GM03348 (cell line): ENCODE data around the gene CCDC134.

Experiments
- DNase-seq: peaks from one replicate; pipeline ENCODE4 v3.0.0; 2012; ENCODE audit warnings: low spot score

Gene CCDC134

DNA sequence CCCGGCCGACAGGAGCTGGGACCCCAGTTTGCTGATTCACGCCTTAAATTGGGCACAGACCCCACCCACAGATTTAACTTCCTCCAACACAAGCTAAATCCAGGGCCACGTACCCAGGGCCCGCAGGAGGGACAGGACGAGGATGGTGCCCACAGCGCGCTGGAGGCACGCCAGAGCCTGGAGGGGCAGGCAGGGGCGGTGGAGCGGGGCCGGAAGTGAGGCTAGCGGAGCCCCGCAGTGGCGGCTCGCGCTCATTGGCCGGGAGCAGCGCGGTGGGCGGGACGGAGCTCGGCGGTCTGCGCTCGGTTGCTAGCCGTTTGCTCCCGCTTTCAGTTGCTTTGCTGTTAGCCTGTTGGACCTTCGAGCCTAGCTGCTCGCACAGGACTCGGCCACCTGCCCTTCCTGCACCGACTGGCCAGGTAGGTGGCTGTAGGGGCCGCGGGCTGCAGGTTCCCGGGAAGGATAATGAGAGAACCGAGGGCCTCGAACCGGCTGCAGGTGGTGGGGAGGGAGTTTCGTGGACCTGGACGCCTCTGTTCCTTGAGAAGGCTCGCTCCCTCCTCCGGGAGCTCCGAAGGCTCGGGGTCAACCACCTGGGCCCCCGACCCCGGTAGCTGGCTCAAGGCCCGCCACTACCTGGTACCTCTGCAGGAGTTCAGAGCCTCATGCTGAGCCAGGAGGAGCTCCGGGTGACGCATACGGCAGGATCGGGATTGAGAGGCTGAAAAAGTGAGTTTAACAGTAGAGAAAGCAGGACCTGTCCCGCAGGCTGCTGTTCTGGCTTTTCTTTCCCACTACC is at the start of gene CCDC134:
CCDC134 (plus strand) TSS at position 332 of the 799 bp plus-strand sequence. CDS start 8,212 bp downstream, outside the sequence.
- DNase-seq, result peak; percentile 99

DNA sequence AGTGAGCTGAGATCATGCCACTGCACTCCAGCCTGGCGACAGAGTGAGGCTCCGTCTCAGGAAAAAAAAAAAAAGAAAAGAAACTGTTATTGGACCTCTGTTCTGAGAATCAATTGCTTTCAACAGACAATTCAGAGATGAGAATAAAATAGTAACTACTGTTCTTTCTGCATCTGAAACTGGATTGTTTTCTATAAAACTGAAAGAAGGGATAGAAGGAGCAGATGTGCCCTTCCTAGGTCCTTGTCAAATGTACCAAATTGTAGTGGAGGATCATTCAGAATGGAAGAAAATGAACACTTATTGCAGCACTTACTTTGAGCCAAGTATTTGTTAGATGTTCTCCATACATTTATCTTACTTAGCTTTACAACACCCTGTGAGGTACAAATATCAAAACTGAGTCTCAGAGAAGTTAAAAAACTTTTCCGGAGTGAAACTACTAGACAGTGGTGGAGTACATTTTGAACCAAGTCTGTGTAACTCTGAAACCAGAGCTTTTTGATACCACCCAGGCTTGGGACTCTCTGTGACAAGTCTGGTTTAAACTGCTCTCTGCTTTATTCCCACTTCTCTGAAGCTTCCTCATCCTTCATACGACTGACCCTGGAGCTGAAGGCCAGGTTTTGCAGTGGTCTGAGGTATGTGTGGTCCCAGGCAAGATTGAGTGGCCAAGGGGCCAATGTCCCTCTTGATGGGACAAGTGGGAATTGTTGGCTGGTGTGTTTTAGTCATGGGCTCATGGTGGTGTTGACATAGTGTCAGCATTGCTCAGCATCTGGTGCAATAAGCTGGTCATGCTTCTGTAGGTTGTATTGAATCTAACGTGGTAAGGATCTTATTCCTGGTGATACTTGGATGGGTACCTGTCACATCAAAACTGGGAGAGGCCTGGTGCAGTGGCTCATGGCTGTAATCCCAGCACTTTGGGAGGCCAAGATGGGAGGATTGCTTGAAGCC is 48.2 kb upstream of the CCDC134 start:
- DNase-seq, result no peak

GRCh38 chr22:41753984-41754383 is 46.5 kb upstream of the CCDC134 start:
- DNase-seq, result no peak

DNA sequence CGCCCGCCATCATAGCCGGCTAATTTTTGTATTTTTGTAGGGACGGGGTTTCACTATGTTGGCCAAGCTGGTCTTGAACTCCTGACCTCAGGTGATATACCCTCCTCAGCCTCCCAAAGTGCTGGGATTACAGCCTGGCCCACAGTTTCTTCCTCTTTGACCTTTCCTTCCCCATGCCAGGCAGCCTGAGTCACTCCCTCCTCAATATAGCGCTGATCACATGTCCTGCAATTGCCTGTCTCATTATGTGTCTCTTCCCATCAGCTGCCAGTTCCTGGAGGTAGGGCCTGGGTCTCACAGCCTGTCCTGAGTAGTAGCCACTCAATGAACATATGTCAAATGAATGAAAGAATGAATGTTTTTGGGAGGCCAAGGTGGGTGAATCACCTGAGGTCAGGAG is 43.0 kb upstream of the CCDC134 start:
- DNase-seq, result no peak

GRCh38 chr22:41758231-41758630 is 42.2 kb upstream of the CCDC134 start:
- DNase-seq, result no peak

DNA sequence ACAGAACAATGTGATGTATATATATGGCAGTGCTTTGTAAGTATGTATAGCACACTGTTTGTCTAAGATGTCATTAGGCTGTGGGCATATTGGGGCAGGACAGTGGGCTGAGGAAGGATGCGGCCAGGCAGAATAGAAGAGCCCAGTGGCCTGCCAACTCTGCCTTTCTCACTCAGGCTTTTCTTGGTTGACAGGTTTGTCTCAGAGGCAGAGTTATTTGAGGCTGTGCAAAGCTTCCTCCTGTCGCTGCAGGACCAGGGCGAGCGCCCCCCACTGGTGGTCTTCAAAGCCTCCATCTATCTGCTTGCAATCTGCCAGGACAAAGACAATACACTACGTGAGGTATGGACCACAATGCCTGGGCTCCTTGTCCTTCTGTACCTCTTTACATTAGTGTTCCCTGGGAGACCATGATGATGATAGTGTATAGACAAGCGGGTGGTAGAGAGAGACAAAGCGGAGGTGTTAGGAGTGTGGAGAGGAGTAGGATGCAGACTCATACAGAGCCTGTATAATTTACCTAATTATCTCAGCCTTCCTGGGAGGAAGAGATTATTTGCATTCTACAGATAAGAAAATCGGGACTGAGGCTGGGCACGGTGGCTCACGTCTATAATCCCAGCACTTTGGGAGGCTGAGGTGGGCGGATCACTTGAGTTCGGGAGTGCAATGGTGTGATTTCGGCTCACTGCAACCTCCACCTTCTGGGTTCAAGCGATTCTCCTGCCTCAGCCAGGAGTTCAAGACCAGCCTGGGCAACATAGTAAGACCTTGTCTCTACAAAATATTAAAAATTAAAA is 37.3 kb upstream of the CCDC134 start:
- DNase-seq, result no peak

GRCh38 chr22:41766476-41766875 is 34.0 kb upstream of the CCDC134 start:
- DNase-seq, result no peak

DNA sequence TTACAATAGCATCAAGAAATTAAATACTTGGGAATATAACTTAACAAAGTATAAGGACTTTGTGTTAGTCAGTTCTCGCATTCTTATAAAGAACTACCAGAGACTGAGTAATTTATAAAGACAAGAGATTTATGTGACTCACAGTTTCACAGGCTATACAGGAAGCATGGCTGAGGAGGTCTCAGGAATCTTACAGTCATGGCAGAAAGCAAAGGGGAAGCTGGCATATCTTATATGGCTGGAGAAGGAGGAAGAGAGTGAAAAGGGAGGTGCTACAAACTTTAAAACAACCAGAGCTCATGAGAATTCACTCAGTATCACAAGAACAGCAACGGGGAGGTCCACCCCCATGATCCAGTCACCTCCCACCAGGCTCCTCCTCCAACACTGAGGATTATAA is 32.0 kb upstream of the CCDC134 start:
- no peak for DNase-seq

GRCh38 chr22:41770715-41771468 is 29.6 kb upstream of the CCDC134 start:
- no peak for DNase-seq

- DNase-seq, result no peak
Observed at GRCh38 chr22:41772198-41772597, 28.3 kb upstream of the CCDC134 start.

- no peak for DNase-seq
Observed at GRCh38 chr22:41772645-41773044, 27.8 kb upstream of the CCDC134 start.

DNA sequence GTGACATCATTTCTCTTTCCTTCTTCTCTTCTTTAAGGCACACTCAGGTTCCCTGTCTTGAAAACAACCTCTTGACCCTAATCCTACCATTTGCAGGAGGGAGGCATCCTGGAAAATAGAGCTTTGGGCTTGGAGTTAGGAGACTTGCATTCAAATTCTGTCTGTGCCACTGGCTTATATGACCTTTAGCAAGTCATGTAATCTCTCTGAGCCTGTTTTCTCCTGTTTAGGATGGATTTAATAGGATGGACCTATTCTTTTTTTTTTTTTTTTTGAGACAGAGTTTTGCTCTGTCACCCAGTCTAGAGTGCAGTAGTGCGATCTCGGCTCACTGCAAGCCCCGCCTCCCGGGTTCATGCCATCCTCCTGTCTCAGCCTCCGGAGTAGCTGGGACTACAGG is 25.1 kb upstream of the CCDC134 start:
- DNase-seq, result no peak

DNA sequence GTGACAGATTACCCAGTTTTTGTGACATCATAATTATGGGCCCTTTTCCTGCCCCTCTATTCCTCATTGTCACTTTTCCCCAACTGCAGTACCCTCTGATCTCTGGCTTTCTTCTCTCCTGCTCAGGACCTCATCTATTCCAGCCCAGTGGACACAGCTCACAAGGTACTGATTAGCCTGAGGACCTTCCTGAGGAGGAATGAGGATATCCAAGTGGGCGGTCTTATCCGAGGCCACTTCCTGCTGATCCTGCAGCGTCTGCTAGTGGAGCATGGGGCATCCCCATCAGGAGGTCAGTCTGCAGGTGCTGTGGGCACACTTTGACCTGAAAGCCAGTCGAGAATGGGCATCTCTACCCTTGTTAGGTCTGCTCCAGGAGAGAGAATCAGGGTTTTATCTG is 24.5 kb upstream of the CCDC134 start:
- no peak for DNase-seq

- no peak for DNase-seq
Observed at GRCh38 chr22:41776381-41776780, 24.1 kb upstream of the CCDC134 start.

- no peak for DNase-seq
Observed at GRCh38 chr22:41777749-41778425, 22.6 kb upstream of the CCDC134 start.

- DNase-seq, result no peak
Observed at GRCh38 chr22:41779929-41780505, 20.5 kb upstream of the CCDC134 start.

DNA sequence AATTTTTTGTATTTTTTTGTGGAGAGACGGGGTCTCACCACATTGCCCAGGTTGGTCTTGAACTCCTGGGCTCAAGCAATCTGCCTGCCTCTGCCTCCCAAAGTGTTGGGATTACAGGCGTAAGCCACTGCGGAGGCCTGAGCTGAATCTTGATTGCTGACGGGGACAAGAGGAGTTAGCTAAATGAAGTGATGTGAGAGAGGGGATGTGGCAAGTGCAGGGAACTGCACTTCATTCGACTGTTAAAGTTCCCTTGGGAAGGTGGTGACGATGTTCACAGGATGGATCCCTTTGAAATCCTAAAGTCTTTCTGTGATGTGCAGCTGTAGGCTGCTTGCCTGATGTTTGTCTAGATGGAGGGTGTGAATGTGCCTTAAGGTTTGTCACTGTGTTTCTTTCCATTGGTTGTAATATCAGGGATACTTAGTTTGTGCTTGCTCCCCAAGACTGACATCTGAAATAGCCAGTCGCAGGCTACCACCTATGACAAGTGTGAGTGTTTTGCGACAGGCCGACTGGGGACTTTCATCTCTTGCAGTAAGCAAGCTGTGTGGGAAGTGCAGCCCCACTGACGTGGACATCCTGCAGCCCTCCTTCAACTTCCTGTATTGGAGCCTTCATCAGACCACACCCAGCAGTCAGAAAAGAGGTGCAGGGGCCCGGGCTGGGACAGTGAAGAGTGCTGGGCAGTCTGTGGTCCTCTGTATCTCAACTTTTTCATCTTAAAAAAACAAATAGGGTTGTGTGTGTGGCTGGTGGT is 19.6 kb upstream of the CCDC134 start:
- peak; percentile 50 for DNase-seq

DNA sequence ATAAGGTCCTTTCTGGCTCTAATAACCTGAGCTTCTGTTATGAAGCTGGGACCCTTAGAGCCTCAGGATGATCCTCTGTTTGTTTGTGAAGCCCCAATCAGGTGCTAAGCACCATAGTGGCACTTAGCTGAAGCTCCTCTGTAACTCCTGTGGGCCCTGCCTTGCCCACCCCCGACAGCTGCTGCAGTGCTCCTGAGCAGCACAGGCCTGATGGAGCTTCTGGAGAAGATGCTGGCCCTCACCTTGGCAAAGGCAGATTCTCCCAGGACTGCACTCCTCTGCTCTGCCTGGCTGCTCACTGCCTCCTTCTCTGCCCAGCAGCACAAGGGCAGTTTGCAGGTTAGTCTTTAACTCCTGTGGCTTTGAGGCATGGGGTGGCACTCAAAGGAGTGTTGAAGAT is 19.0 kb upstream of the CCDC134 start:
- no peak for DNase-seq

DNA sequence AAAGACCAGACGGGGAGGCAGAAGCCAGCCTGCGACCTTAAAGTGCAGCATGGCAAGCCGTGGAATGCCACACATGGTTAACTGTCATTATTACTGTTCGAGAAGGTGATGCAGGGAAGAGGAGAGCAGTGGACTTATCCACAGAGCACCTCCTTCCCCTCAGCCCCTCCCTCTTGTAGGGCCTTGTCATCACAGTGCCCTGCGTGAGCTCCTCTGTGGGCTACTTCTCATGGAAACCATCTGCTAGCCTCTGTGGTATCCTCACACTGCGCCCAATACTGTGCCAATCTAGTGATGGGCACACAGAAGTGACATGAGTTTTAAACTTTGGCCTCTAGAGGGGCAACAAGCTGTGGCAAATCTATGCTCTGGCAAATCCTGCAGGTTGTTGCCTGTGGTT is 18.2 kb upstream of the CCDC134 start:
- no peak for DNase-seq

DNA sequence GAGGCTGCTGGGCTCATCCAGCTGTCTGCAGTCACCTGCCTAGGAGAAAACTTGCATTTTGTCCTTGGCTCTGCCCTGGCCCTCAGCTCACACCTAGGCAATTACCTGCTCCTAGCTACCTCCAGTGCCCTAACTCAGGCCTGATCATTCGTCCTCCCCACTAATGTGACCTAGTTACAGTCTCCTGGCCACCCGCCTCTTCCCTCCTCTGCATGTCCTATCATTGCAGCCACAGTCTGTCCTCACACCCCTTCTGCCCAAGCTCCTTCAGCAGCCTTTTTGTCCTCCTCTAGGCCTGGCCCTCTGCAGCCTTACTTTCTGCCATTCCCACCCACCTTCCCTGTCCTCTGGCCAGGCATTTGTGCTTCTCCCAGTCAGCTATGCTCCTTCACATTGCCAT is 17.7 kb upstream of the CCDC134 start:
- no peak for DNase-seq
